HG02678 (cell line): ENCODE data around the gene FXYD3.
A peak's percentile ranks its signal among the peaks of the same experiment; 100 is the strongest.
"Not testable (repeated sequence)": the region's sequence is repeated elsewhere in the genome, so short reads cannot be mapped to it uniquely, and the experiment has no call there.

ENCODE experiments used
- ATAC-seq: cut with Tn5 transposase; IDR thresholded peaks from one replicate; pipeline ENCODE4 v1.9.1; 2021; ENCODE audit warnings: mild to moderate bottlenecking, moderate library complexity; ENCODE audit not compliant: unreplicated experiment

Gene FXYD3

GRCh38 chr19:35140962-35141836 lies 25.6 kb downstream of the FXYD3 start:
- ATAC-seq = peak; percentile 61

GRCh38 chr19:35141837-35142605 lies 26.4 kb downstream of the FXYD3 start:
- no peak for ATAC-seq

GRCh38 chr19:35142606-35143230 lies 27.1 kb downstream of the FXYD3 start:
- ATAC-seq = no peak

- ATAC-seq = no peak
These were observed 27.6 kb downstream of the FXYD3 start, which contains the start of gene FXYD7 for GRCh38 chr19:35143231-35143715. TSS of gene FXYD7 (plus strand) at chr19:35143255. CDS start at chr19:35143334, 79 bp downstream.

GRCh38 chr19:35143818-35144217 lies 28.2 kb downstream of the FXYD3 start:
- no peak for ATAC-seq

- no peak for ATAC-seq
These were observed 28.6 kb downstream of the FXYD3 start for GRCh38 chr19:35144259-35144599.

GRCh38 chr19:35144600-35145436 lies 29.2 kb downstream of the FXYD3 start:
- no peak for ATAC-seq

- ATAC-seq = no peak
These were observed 31.3 kb downstream of the FXYD3 start for GRCh38 chr19:35146746-35147459.

GRCh38 chr19:35149463-35149862 lies 33.8 kb downstream of the FXYD3 start:
- ATAC-seq = no peak

GRCh38 chr19:35150445-35150844 lies 34.8 kb downstream of the FXYD3 start:
- ATAC-seq = no peak

- ATAC-seq = no peak
These were observed 35.8 kb downstream of the FXYD3 start for GRCh38 chr19:35151273-35152065.

- ATAC-seq = not testable (repeated sequence)
These were observed 37.5 kb downstream of the FXYD3 start for GRCh38 chr19:35153129-35153522.

- ATAC-seq = peak; percentile 56
These were observed 38.3 kb downstream of the FXYD3 start for GRCh38 chr19:35153701-35154524.

- ATAC-seq = no peak
These were observed 39.1 kb downstream of the FXYD3 start, which contains the start of gene FXYD5 for GRCh38 chr19:35154525-35155406. TSS of gene FXYD5 (plus strand) at chr19:35154735. CDS start at chr19:35155551, 816 bp downstream.

- ATAC-seq = no peak
These were observed 39.8 kb downstream of the FXYD3 start for GRCh38 chr19:35155441-35155840.

- ATAC-seq = no peak
These were observed 40.5 kb downstream of the FXYD3 start for GRCh38 chr19:35155981-35156672.

- no peak for ATAC-seq
These were observed 41.0 kb downstream of the FXYD3 start for GRCh38 chr19:35156673-35157014.
